K562 (cell line): ENCODE results near the gene SLC4A11.

ENCODE experiments used
- CEBPB ChIP-seq: fragments of 450-650 bp; IDR thresholded peaks from 2 replicates; pipeline ENCODE4 v1.6.1; 2016; ENCODE audit warnings: missing genetic modification characterization, missing compliant biosample characterization
- FOXM1 ChIP-seq, 2 experiments: fragments of 450-650 bp in 1 of 2; sonication (generic) in 1 of 2; formaldehyde crosslinking in 1 of 2; IDR thresholded peaks; 2 replicates each; pipeline versions ENCODE4 v1.6.1 to v1.9.0; 2017 to 2022; ENCODE audit warnings: low read depth in 2 of 2, mild to moderate bottlenecking in 2 of 2, missing genetic modification reagents in 1 of 2, moderate library complexity in 1 of 2
- HDAC2 ChIP-seq: fragments of 450-650 bp; IDR thresholded peaks from 2 replicates; pipeline ENCODE4 v1.6.1; 2016; ENCODE audit warnings: mild to moderate bottlenecking
- POLR2A ChIP-seq: fragments of 450-650 bp; conservative IDR thresholded peaks from 2 replicates; pipeline ENCODE4 v1.6.1; 2016
- POLR2B ChIP-seq: fragments of 450-650 bp; IDR thresholded peaks from 2 replicates; pipeline ENCODE4 v1.6.1; 2018; ENCODE audit warnings: low read depth; ENCODE audit not compliant: partially characterized antibody
- SP1 ChIP-seq: sonication (generic); formaldehyde crosslinking; IDR thresholded peaks from 2 replicates; pipeline ENCODE4 v1.8.1; 2022; ENCODE audit warnings: mild to moderate bottlenecking, missing genetic modification reagents
- YY1 ChIP-seq, 3 experiments: IDR thresholded peaks; 2 replicates each; pipeline ENCODE4 v1.6.1; 2011; ENCODE audit warnings: low read length in 2 of 3, mild to moderate bottlenecking in 2 of 3, moderate library complexity in 2 of 3, borderline replicate concordance in 1 of 3, control low read depth in 1 of 3, low read depth in 1 of 3; ENCODE audit not compliant: insufficient read depth in 3 of 3, insufficient replicate concordance in 2 of 3, control insufficient read depth in 1 of 3, insufficient read length in 1 of 3; ENCODE audit errors: extremely low read depth in 1 of 3
- ZNF217 ChIP-seq: sonication (generic); formaldehyde crosslinking; IDR thresholded peaks from 2 replicates; pipeline ENCODE4 v1.8.0; 2022; ENCODE audit warnings: mild to moderate bottlenecking, missing genetic modification reagents
- ZNF253 ChIP-seq: fragments of 250-450 bp; sonication (Bioruptor Pico); conservative IDR thresholded peaks from 2 replicates; pipeline ENCODE4 v1.6.1; 2021; ENCODE audit warnings: mild to moderate bottlenecking
- TF ChIP-seq, protein P1 (sequence below): fragments of 450-650 bp; formaldehyde crosslinking; IDR thresholded peaks from 2 replicates; pipeline ENCODE4 v1.4.0; 2022; ENCODE audit warnings: missing genetic modification characterization
- TF ChIP-seq, protein P2 (sequence below): fragments of 450-650 bp; formaldehyde crosslinking; IDR thresholded peaks from 2 replicates; pipeline ENCODE4 v1.4.0; 2020; ENCODE audit warnings: mild to moderate bottlenecking, moderate library complexity
- TF ChIP-seq, protein P3 (sequence below), 2 experiments: fragments of 450-650 bp in 1 of 2; sonication (generic) in 1 of 2; formaldehyde crosslinking in 1 of 2; IDR thresholded peaks in 1 of 2; conservative IDR thresholded peaks in 1 of 2; 2 replicates each; pipeline versions ENCODE4 v1.6.1 to v1.8.1; 2016 to 2023; ENCODE audit warnings: mild to moderate bottlenecking in 2 of 2, moderate library complexity in 2 of 2, inconsistent platforms in 1 of 2, missing genetic modification reagents in 1 of 2

DNA sequence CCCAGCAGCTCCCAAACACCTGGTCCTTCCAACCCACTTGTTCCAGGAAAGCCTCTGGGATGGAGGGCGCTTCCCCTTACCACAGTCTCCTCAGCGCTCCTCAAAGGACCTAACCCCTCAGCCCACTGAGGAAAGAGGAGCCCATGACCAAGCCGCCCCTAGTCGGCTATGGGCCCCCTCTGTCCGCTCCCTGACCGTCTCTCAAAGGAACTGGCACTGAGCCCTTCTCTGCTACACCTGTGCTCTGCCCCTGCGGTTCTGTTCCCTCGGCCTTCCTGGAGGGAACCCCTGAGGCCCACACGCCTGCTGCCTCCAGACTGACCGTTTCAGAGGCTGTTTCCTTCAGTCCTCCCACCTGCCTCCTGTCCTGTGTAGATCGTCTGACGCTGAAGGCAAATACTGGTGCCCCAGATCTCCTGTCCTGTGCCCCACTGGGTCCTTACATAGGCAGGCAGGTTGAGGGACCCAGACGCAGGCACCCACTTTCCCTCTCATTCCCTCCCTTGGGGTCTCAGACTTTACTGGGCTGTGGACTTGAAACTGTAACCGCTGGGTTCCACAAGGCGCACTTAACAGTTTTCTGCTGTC, 1.9 kb upstream of the SLC4A11 start:
- TF ChIP-seq HDAC2 (no peak), YY1 (IDR thresholded peaks at IDR 0.05; ENCODE audit: borderline replicate concordance in 1 of 3, control insufficient read depth in 1 of 3, extremely low read depth in 1 of 3, insufficient read depth in 3 of 3, insufficient read length in 1 of 3, insufficient replicate concordance in 2 of 3, low read depth in 1 of 3, low read length in 2 of 3) (no peak), ZNF217 (CRISPR knock-in tag) (no peak), SP1 (CRISPR knock-in tag) (no peak), CEBPB (tag) (no peak), ZNF253 (CRISPR knock-in tag) (no peak), POLR2B (no peak), POLR2A (no peak), FOXM1 (IDR thresholded peaks at IDR 0.05; ENCODE audit: low read depth) (no peak), FOXM1 (CRISPR knock-in tag; IDR thresholded peaks at IDR 0.05; ENCODE audit: low read depth) (no peak)
- TF ChIP-seq, protein P1, sequence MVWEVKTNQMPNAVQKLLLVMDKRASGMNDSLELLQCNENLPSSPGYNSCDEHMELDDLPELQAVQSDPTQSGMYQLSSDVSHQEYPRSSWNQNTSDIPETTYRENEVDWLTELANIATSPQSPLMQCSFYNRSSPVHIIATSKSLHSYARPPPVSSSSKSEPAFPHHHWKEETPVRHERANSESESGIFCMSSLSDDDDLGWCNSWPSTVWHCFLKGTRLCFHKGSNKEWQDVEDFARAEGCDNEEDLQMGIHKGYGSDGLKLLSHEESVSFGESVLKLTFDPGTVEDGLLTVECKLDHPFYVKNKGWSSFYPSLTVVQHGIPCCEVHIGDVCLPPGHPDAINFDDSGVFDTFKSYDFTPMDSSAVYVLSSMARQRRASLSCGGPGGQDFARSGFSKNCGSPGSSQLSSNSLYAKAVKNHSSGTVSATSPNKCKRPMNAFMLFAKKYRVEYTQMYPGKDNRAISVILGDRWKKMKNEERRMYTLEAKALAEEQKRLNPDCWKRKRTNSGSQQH (CRISPR knock-in tag), result no peak
- TF ChIP-seq, protein P2, sequence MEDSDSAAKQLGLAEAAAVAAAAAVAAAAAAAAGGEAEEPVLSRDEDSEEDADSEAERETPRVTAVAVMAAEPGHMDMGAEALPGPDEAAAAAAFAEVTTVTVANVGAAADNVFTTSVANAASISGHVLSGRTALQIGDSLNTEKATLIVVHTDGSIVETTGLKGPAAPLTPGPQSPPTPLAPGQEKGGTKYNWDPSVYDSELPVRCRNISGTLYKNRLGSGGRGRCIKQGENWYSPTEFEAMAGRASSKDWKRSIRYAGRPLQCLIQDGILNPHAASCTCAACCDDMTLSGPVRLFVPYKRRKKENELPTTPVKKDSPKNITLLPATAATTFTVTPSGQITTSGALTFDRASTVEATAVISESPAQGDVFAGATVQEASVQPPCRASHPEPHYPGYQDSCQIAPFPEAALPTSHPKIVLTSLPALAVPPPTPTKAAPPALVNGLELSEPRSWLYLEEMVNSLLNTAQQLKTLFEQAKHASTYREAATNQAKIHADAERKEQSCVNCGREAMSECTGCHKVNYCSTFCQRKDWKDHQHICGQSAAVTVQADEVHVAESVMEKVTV (CRISPR knock-in tag), result no peak
- TF ChIP-seq, protein P3, sequence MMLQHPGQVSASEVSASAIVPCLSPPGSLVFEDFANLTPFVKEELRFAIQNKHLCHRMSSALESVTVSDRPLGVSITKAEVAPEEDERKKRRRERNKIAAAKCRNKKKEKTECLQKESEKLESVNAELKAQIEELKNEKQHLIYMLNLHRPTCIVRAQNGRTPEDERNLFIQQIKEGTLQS (IDR thresholded peaks at IDR 0.05), result no peak
- TF ChIP-seq, protein P3 (CRISPR knock-in tag; conservative IDR thresholded peaks at IDR 0.05), result no peak
